Measurements from ENCODE around the gene CTBS. TPM values are rescaled to one million over a fixed set of nuclear protein-coding genes. Genes with fewer than 3 reads are reported as not detected.

CTBS gene
- total RNA-seq, 1 experiment from 2014 or later = 47.7 TPM

DNA sequence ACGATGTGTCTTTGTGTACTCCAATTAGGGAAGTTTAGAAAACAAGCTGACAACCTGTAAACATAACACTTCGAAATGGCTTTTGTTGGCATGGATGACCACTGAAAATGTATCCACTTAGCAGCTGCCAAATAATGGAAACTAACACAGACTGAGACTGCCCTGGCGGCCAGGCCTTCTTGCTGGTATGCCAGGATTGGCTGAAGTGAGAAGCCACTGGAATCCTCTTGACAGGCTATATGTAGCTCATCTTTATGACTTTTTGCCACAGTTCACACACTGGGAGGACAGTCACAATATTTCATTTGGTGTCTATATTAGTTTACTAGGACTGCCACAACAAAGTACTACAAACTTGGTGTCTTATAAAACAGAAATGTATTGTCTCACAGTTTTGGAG is 12.9 kb upstream of the CTBS start:
- in situ Hi-C loops (cut with HindIII; ENCODE audit: low pct_unique_long_range_greater_than_20kb, low sequenced_read_pairs) (no loop called here), intact Hi-C loops (cut with micrococcal nuclease; ENCODE audit: unreplicated experiment) (no loop called here)
- no peak for ATAC-seq
- no peaks in the 10 kb centered on the region for H3K27me3 ChIP-seq (ENCODE audit: control insufficient read depth, insufficient read depth, low read length)
- POLR2A ChIA-PET = interaction anchor here (0.6 to 1.1 kb wide), 3 partner anchors 12 to 159 kb away, joined by 3 read pairs; no protein-coding TSS in a partner anchor
- no peaks in the 10 kb centered on the region for H3K36me3 ChIP-seq (ENCODE audit: control insufficient read depth, insufficient read depth, low read length)
- H3K27ac ChIP-seq (ENCODE audit: low read length) = no peak overlapping the region
- no peaks in the 10 kb centered on the region for H3K9me3 ChIP-seq (ENCODE audit: control insufficient read depth, insufficient read depth, low read depth, low read length)
- no TSS peak for BruUV-seq (replicated peaks)
- DNase-seq (ENCODE audit: low read depth, low spot score) = no peak
- H3K4me1 ChIP-seq (ENCODE audit: control insufficient read depth, insufficient read depth, low read length) = no peaks in the 10 kb centered on the region
- TF ChIP-seq TCF7L2 (IDR thresholded peaks at IDR 0.05; ENCODE audit: low read depth, low read length) (no peak), SIN3A (IDR thresholded peaks at IDR 0.05; ENCODE audit: borderline replicate concordance, insufficient read depth, low read depth, low read length) (no peak), POLR2AphosphoS5 (IDR thresholded peaks at IDR 0.05; ENCODE audit: low read depth, low read length) (no peak)
- TF ChIP-seq, protein P1, sequence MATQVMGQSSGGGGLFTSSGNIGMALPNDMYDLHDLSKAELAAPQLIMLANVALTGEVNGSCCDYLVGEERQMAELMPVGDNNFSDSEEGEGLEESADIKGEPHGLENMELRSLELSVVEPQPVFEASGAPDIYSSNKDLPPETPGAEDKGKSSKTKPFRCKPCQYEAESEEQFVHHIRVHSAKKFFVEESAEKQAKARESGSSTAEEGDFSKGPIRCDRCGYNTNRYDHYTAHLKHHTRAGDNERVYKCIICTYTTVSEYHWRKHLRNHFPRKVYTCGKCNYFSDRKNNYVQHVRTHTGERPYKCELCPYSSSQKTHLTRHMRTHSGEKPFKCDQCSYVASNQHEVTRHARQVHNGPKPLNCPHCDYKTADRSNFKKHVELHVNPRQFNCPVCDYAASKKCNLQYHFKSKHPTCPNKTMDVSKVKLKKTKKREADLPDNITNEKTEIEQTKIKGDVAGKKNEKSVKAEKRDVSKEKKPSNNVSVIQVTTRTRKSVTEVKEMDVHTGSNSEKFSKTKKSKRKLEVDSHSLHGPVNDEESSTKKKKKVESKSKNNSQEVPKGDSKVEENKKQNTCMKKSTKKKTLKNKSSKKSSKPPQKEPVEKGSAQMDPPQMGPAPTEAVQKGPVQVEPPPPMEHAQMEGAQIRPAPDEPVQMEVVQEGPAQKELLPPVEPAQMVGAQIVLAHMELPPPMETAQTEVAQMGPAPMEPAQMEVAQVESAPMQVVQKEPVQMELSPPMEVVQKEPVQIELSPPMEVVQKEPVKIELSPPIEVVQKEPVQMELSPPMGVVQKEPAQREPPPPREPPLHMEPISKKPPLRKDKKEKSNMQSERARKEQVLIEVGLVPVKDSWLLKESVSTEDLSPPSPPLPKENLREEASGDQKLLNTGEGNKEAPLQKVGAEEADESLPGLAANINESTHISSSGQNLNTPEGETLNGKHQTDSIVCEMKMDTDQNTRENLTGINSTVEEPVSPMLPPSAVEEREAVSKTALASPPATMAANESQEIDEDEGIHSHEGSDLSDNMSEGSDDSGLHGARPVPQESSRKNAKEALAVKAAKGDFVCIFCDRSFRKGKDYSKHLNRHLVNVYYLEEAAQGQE (IDR thresholded peaks at IDR 0.05; ENCODE audit: insufficient read depth in 1 of 2, low read depth in 2 of 2, low read length in 1 of 2) = no peak
- TF ChIP-seq, protein P2, sequence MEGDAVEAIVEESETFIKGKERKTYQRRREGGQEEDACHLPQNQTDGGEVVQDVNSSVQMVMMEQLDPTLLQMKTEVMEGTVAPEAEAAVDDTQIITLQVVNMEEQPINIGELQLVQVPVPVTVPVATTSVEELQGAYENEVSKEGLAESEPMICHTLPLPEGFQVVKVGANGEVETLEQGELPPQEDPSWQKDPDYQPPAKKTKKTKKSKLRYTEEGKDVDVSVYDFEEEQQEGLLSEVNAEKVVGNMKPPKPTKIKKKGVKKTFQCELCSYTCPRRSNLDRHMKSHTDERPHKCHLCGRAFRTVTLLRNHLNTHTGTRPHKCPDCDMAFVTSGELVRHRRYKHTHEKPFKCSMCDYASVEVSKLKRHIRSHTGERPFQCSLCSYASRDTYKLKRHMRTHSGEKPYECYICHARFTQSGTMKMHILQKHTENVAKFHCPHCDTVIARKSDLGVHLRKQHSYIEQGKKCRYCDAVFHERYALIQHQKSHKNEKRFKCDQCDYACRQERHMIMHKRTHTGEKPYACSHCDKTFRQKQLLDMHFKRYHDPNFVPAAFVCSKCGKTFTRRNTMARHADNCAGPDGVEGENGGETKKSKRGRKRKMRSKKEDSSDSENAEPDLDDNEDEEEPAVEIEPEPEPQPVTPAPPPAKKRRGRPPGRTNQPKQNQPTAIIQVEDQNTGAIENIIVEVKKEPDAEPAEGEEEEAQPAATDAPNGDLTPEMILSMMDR (IDR thresholded peaks at IDR 0.05) = no peak
- CTCF ChIA-PET = interaction anchor here (1.1 kb wide), 1 partner anchor 13 kb away, joined by 4 read pairs; the partner anchor contains the start of gene CTBS
- H3K4me3 ChIP-seq (ENCODE audit: low read depth in 2 of 2, low read length in 2 of 2) = no peak overlapping the region

DNA sequence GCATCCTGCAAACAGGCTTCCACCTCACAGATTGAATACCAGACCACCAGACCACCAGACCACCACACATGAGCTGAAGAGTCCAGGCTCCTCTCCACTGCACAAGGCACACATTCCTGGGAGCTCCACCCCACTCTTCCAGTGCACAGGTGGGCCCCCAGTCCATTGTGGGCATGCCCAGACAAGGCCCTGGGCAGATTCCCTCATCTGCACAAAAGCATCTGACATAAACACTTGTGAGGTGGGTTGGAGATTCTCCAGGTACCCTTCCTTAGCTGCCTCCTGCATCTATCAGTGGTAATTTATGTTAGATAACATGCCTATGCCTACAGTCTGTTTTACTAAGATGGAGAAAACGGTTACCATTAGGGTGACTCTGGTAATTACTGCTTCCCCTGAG is 11.6 kb upstream of the CTBS start:
- ChIA-PET POLR2A (interaction anchor here (0.6 to 0.9 kb wide), 3 partner anchors 10 to 15 kb away, joined by 3 to 16 read pairs (median 4); no protein-coding TSS in a partner anchor), CTCF (interaction anchor here (0.7 kb wide), 1 partner anchor 37 kb away, joined by 5 read pairs; no protein-coding TSS in a partner anchor)
- in situ Hi-C loops (cut with HindIII; ENCODE audit: low pct_unique_long_range_greater_than_20kb, low sequenced_read_pairs) = no loop called here
- Histone ChIP-seq H3K4me3 (ENCODE audit: low read depth in 2 of 2, low read length in 2 of 2) (no peak overlapping the region), H3K27ac (ENCODE audit: low read length) (no peak overlapping the region), H3K4me1 (ENCODE audit: control insufficient read depth, insufficient read depth, low read length) (no peaks in the 10 kb centered on the region), H3K9me3 (ENCODE audit: control insufficient read depth, insufficient read depth, low read depth, low read length) (no peaks in the 10 kb centered on the region), H3K36me3 (ENCODE audit: control insufficient read depth, insufficient read depth, low read length) (no peaks in the 10 kb centered on the region), H3K27me3 (ENCODE audit: control insufficient read depth, insufficient read depth, low read length) (no peaks in the 10 kb centered on the region)
- TF ChIP-seq POLR2AphosphoS5 (IDR thresholded peaks at IDR 0.05; ENCODE audit: low read depth, low read length) = no peak
- TF ChIP-seq SIN3A (IDR thresholded peaks at IDR 0.05; ENCODE audit: borderline replicate concordance, insufficient read depth, low read depth, low read length) = no peak
- TF ChIP-seq, protein P2 (IDR thresholded peaks at IDR 0.05) = no peak
- TF ChIP-seq TCF7L2 (IDR thresholded peaks at IDR 0.05; ENCODE audit: low read depth, low read length) = no peak
- TF ChIP-seq, protein P1 (IDR thresholded peaks at IDR 0.05; ENCODE audit: insufficient read depth in 1 of 2, low read depth in 2 of 2, low read length in 1 of 2) = no peak
- DNase-seq (ENCODE audit: low read depth, low spot score) (no peak), ATAC-seq (no peak)
- BruUV-seq (replicated peaks) = no TSS peak
- intact Hi-C loops (cut with micrococcal nuclease; ENCODE audit: unreplicated experiment) = no loop called here

Data from Panc1 (cell line).